Skeletal muscle tissue (tissue), 4 donors: ENCODE results near the gene C2CD4B. TPM values are rescaled to one million over a fixed set of nuclear protein-coding genes. Genes with fewer than 3 reads are reported as not detected.
A peak's percentile ranks its signal among the peaks of the same experiment; 100 is the strongest.

Experiments
- H3K27ac ChIP-seq: one replicate; pipeline ENCODE4 v1.7.0; 2013; ENCODE audit warnings: mild to moderate bottlenecking, low read depth, low read length, inconsistent platforms
- H3K27me3 ChIP-seq, 3 donors: one replicate each; pipeline ENCODE4 v1.7.0; 2013; ENCODE audit warnings: low read length in 3 of 3; ENCODE audit not compliant: control insufficient read depth in 3 of 3, insufficient read depth in 3 of 3
- H3K36me3 ChIP-seq, 3 donors: one replicate each; pipeline ENCODE4 v1.7.0; 2013; ENCODE audit warnings: low read length in 3 of 3; ENCODE audit not compliant: control insufficient read depth in 3 of 3, insufficient read depth in 3 of 3
- H3K4me1 ChIP-seq, 3 donors: one replicate each; pipeline ENCODE4 v1.7.0; 2013; ENCODE audit warnings: low read length in 3 of 3, mild to moderate bottlenecking in 3 of 3; ENCODE audit not compliant: control insufficient read depth in 3 of 3, insufficient read depth in 3 of 3
- H3K4me3 ChIP-seq, 3 donors: one replicate each; pipeline ENCODE4 v1.7.0; 2013; ENCODE audit warnings: low read length in 3 of 3
- H3K9ac ChIP-seq, 3 donors: one replicate each; pipeline ENCODE4 v1.7.0; 2013; ENCODE audit warnings: low read length in 3 of 3, mild to moderate bottlenecking in 3 of 3, moderate library complexity in 2 of 3, low read depth in 1 of 3
- H3K9me3 ChIP-seq, 3 donors: one replicate each; pipeline ENCODE4 v1.7.0; 2013; ENCODE audit warnings: low read length in 3 of 3; ENCODE audit not compliant: control insufficient read depth in 3 of 3
- total RNA-seq: library from RNA; depleted of rRNA; stranded (reverse); fragments of >200 nt; gene quantifications from one replicate; pipeline ENCODE4 v1.2.3, GENCODE V29; 2014
- donor health status: Osteomylitis.

The C2CD4B gene
- total RNA-seq, 1 donor from 2014 or later, result 8.4 TPM

- no peaks in the 10 kb centered on the region for H3K27me3 ChIP-seq
- no peaks in the 10 kb centered on the region for H3K9me3 ChIP-seq
- no peaks in the 10 kb centered on the region for H3K36me3 ChIP-seq
- peaks cover 2 to 12% (median 4%) of the 10 kb centered on the region in 3 donors for H3K4me1 ChIP-seq
- H3K4me3 ChIP-seq, result no peak overlapping the region
- H3K27ac ChIP-seq, result peak overlapping the region; percentile 57
- H3K9ac ChIP-seq, result no peak overlapping the region
Observed at GRCh38 chr15:62124176-62124972, 40.7 kb downstream of the C2CD4B start.

- Histone ChIP-seq H3K27ac (no peak overlapping the region), H3K9ac (no peak overlapping the region), H3K27me3 (no peaks in the 10 kb centered on the region), H3K9me3 (no peaks in the 10 kb centered on the region), H3K4me1 (peaks cover 2 to 14% (median 14%) of the 10 kb centered on the region in 3 donors), H3K36me3 (no peaks in the 10 kb centered on the region), H3K4me3 (no peak overlapping the region)
Observed at GRCh38 chr15:62122249-62122648, 42.8 kb downstream of the C2CD4B start.

GRCh38 chr15:62121273-62122015 is 43.6 kb downstream of the C2CD4B start:
- Histone ChIP-seq H3K9me3 (no peaks in the 10 kb centered on the region), H3K4me3 (no peak overlapping the region), H3K27ac (no peak overlapping the region), H3K4me1 (peaks cover 2 to 14% (median 14%) of the 10 kb centered on the region in 3 donors), H3K27me3 (no peaks in the 10 kb centered on the region), H3K36me3 (no peaks in the 10 kb centered on the region), H3K9ac (no peak overlapping the region)

- Histone ChIP-seq H3K4me3 (no peak overlapping the region), H3K36me3 (no peaks in the 10 kb centered on the region), H3K9me3 (no peaks in the 10 kb centered on the region), H3K27ac (no peak overlapping the region), H3K9ac (no peak overlapping the region), H3K4me1 (peaks cover 2 to 14% (median 14%) of the 10 kb centered on the region in 3 donors), H3K27me3 (no peaks in the 10 kb centered on the region)
Observed at GRCh38 chr15:62120776-62121175, 44.3 kb downstream of the C2CD4B start.

GRCh38 chr15:62119874-62120273 is 45.2 kb downstream of the C2CD4B start:
- peak overlapping the region; percentile 82 for H3K27ac ChIP-seq
- H3K36me3 ChIP-seq, result no peaks in the 10 kb centered on the region
- H3K27me3 ChIP-seq, result no peaks in the 10 kb centered on the region
- peaks cover 2 to 14% (median 14%) of the 10 kb centered on the region in 3 donors for H3K4me1 ChIP-seq
- no peak overlapping the region for H3K9ac ChIP-seq
- H3K9me3 ChIP-seq, result no peaks in the 10 kb centered on the region
- peak overlapping the region in 1 of 3 donors; percentile 61 for H3K4me3 ChIP-seq

- Histone ChIP-seq H3K4me1 (peaks cover 2 to 14% (median 14%) of the 10 kb centered on the region in 3 donors), H3K36me3 (no peaks in the 10 kb centered on the region), H3K4me3 (peak overlapping the region; percentile 52 to 64 (median 61)), H3K27me3 (no peaks in the 10 kb centered on the region), H3K9me3 (no peaks in the 10 kb centered on the region), H3K27ac (peak overlapping the region; percentile 82), H3K9ac (peak overlapping the region; percentile 35 to 75 (median 40))
Observed at GRCh38 chr15:62119227-62119864, 45.7 kb downstream of the C2CD4B start.

- Histone ChIP-seq H3K4me3 (peak overlapping the region; percentile 52 to 64 (median 61)), H3K27ac (peak overlapping the region; percentile 82), H3K4me1 (peaks cover 2 to 14% (median 14%) of the 10 kb centered on the region in 3 donors), H3K36me3 (no peaks in the 10 kb centered on the region), H3K27me3 (no peaks in the 10 kb centered on the region), H3K9me3 (no peaks in the 10 kb centered on the region), H3K9ac (peak overlapping the region in 1 of 3 donors; percentile 35)
Observed at GRCh38 chr15:62118520-62119226, 46.4 kb downstream of the C2CD4B start.

GRCh38 chr15:62115847-62116246 is 49.2 kb downstream of the C2CD4B start:
- no peaks in the 10 kb centered on the region for H3K9me3 ChIP-seq
- H3K4me3 ChIP-seq, result no peak overlapping the region
- no peak overlapping the region for H3K9ac ChIP-seq
- H3K4me1 ChIP-seq, result peaks cover 10 to 25% (median 14%) of the 10 kb centered on the region in 3 donors
- no peaks in the 10 kb centered on the region for H3K27me3 ChIP-seq
- H3K27ac ChIP-seq, result no peak overlapping the region
- H3K36me3 ChIP-seq, result no peaks in the 10 kb centered on the region
